Measurements from ENCODE around the gene PEAK1. TPM values are rescaled to one million over a fixed set of nuclear protein-coding genes. Genes with fewer than 3 reads are reported as not detected.

The PEAK1 gene
- polyA plus RNA-seq, 1 donor (not counting 4 experiments of a cell fraction or from before 2014, with no cell fraction given) = 5.9 TPM

GRCh38 chr15:77148191-77148590 is 271.7 kb downstream of the PEAK1 start:
- DNase-seq (ENCODE audit: low read depth, low spot score) (no peak), FAIRE-seq (no peak)
- H3K27ac ChIP-seq (ENCODE audit: control insufficient read depth, insufficient read depth, low read length) = no peak overlapping the region
- no peaks in the 10 kb centered on the region for H4K20me1 ChIP-seq (ENCODE audit: control insufficient read depth, extremely low read depth, insufficient read depth, low read length)
- H3K9ac ChIP-seq (ENCODE audit: control insufficient read depth, extremely low read depth, insufficient read depth, low read length) = no peak overlapping the region
- H3K27me3 ChIP-seq (ENCODE audit: control insufficient read depth, extremely low read depth, insufficient read depth, low read length) = no peaks in the 10 kb centered on the region
- TF ChIP-seq, protein P1, sequence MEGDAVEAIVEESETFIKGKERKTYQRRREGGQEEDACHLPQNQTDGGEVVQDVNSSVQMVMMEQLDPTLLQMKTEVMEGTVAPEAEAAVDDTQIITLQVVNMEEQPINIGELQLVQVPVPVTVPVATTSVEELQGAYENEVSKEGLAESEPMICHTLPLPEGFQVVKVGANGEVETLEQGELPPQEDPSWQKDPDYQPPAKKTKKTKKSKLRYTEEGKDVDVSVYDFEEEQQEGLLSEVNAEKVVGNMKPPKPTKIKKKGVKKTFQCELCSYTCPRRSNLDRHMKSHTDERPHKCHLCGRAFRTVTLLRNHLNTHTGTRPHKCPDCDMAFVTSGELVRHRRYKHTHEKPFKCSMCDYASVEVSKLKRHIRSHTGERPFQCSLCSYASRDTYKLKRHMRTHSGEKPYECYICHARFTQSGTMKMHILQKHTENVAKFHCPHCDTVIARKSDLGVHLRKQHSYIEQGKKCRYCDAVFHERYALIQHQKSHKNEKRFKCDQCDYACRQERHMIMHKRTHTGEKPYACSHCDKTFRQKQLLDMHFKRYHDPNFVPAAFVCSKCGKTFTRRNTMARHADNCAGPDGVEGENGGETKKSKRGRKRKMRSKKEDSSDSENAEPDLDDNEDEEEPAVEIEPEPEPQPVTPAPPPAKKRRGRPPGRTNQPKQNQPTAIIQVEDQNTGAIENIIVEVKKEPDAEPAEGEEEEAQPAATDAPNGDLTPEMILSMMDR (optimal IDR thresholded peaks at IDR 0.05 in 1 of 3, IDR thresholded peaks at IDR 0.05 in 1 of 3, conservative IDR thresholded peaks at IDR 0.05 in 1 of 3; ENCODE audit: extremely low read depth in 1 of 3, insufficient read depth in 2 of 3, low read length in 3 of 3) = no peak
- TF ChIP-seq EZH2 (IDR thresholded peaks at IDR 0.05; ENCODE audit: low read length) = no peak
- dilution Hi-C loops (cut with MboI; ENCODE audit: extremely low pct_ligation_motif_present, low sequenced_read_pairs) = no loop called here
- no peaks in the 10 kb centered on the region for H3K4me1 ChIP-seq (ENCODE audit: control insufficient read depth, extremely low read depth, insufficient read depth, low read length)
- no peaks in the 10 kb centered on the region for H3K9me3 ChIP-seq (ENCODE audit: control insufficient read depth, low read depth, low read length)
- no peak overlapping the region for H3K4me2 ChIP-seq (ENCODE audit: control insufficient read depth, extremely low read depth, insufficient read depth, low read depth, low read length)
- no peak overlapping the region for H3K4me3 ChIP-seq (ENCODE audit: control insufficient read depth in 2 of 3, extremely low read depth in 1 of 3, insufficient read depth in 2 of 3, low read depth in 1 of 3, low read length in 3 of 3)
- no peaks in the 10 kb centered on the region for H3K36me3 ChIP-seq (ENCODE audit: control insufficient read depth in 2 of 2, extremely low read depth in 1 of 2, insufficient read depth in 2 of 2, low read length in 2 of 2)
- no peaks in the 10 kb centered on the region for H3K79me2 ChIP-seq (ENCODE audit: control insufficient read depth, insufficient read depth, low read length)
- no peaks in the 10 kb centered on the region for H3K9me1 ChIP-seq (ENCODE audit: control insufficient read depth, extremely low read depth, insufficient read depth, low read length)
- H2AFZ ChIP-seq (ENCODE audit: control insufficient read depth, low read length) = no peak overlapping the region

DNA sequence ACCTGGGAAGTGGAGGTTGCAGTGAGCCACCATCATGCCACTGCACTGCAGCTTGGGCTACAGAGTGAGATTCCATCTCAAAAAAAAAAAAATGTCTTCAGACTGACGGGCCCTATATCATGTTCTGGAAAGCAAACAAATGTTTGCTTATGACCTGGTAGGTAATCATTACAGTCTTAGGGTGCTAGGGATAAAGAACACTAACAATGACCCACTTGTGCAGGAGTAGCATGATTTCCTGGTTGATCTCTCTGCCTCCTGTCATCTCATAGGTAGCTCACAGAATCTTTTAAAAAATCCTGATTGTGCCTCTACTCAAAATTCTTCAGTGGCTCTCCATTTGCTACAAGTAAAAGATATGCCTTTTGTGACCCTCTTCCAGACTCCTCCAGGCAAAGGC is 274.5 kb downstream of the PEAK1 start:
- no peaks in the 10 kb centered on the region for H3K27me3 ChIP-seq (ENCODE audit: control insufficient read depth, extremely low read depth, insufficient read depth, low read length)
- no peak overlapping the region for H3K4me3 ChIP-seq (ENCODE audit: control insufficient read depth in 2 of 3, extremely low read depth in 1 of 3, insufficient read depth in 2 of 3, low read depth in 1 of 3, low read length in 3 of 3)
- FAIRE-seq (no peak), DNase-seq (ENCODE audit: low read depth, low spot score) (no peak)
- H3K79me2 ChIP-seq (ENCODE audit: control insufficient read depth, insufficient read depth, low read length) = no peaks in the 10 kb centered on the region
- no peaks in the 10 kb centered on the region for H3K4me1 ChIP-seq (ENCODE audit: control insufficient read depth, extremely low read depth, insufficient read depth, low read length)
- dilution Hi-C loops (cut with MboI; ENCODE audit: extremely low pct_ligation_motif_present, low sequenced_read_pairs) = no loop called here
- no peak overlapping the region for H3K27ac ChIP-seq (ENCODE audit: control insufficient read depth, insufficient read depth, low read length)
- no peak overlapping the region for H3K4me2 ChIP-seq (ENCODE audit: control insufficient read depth, extremely low read depth, insufficient read depth, low read depth, low read length)
- H3K9me3 ChIP-seq (ENCODE audit: control insufficient read depth, low read depth, low read length) = no peaks in the 10 kb centered on the region
- TF ChIP-seq, protein P1 (optimal IDR thresholded peaks at IDR 0.05 in 1 of 3, IDR thresholded peaks at IDR 0.05 in 1 of 3, conservative IDR thresholded peaks at IDR 0.05 in 1 of 3; ENCODE audit: extremely low read depth in 1 of 3, insufficient read depth in 2 of 3, low read length in 3 of 3) = no peak
- TF ChIP-seq EZH2 (IDR thresholded peaks at IDR 0.05; ENCODE audit: low read length) = no peak
- H3K9me1 ChIP-seq (ENCODE audit: control insufficient read depth, extremely low read depth, insufficient read depth, low read length) = no peaks in the 10 kb centered on the region
- H3K9ac ChIP-seq (ENCODE audit: control insufficient read depth, extremely low read depth, insufficient read depth, low read length) = no peak overlapping the region
- no peaks in the 10 kb centered on the region for H3K36me3 ChIP-seq (ENCODE audit: control insufficient read depth in 2 of 2, extremely low read depth in 1 of 2, insufficient read depth in 2 of 2, low read length in 2 of 2)
- H2AFZ ChIP-seq (ENCODE audit: control insufficient read depth, low read length) = no peak overlapping the region
- H4K20me1 ChIP-seq (ENCODE audit: control insufficient read depth, extremely low read depth, insufficient read depth, low read length) = no peaks in the 10 kb centered on the region

All from keratinocyte (primary cell).